ENCODE measurements around the gene MYO3B. TPM values are rescaled to one million over a fixed set of nuclear protein-coding genes. Genes with fewer than 3 reads are reported as not detected.
"Not testable (repeated sequence)": the region's sequence is repeated elsewhere in the genome, so short reads cannot be mapped to it uniquely, and the experiment has no call there.

Gene MYO3B
- total RNA-seq, 2 experiments from 2014 or later, result 0.04 to 0.08 TPM

- peaks cover 7% of the 10 kb centered on the region for H3K36me3 Mint-ChIP-seq
- no peaks in the 10 kb centered on the region for H3K4me1 Mint-ChIP-seq
- H3K27ac Mint-ChIP-seq, result no peak overlapping the region
- H3K27me3 Mint-ChIP-seq, result peaks cover 12% of the 10 kb centered on the region
- H3K9me3 Mint-ChIP-seq, result peaks cover 11% of the 10 kb centered on the region
- DNase-seq, result no peak
- no peak overlapping the region for H3K4me3 Mint-ChIP-seq
Measured at GRCh38 chr2:170449034-170449433, 271.1 kb downstream of the MYO3B start.

DNA sequence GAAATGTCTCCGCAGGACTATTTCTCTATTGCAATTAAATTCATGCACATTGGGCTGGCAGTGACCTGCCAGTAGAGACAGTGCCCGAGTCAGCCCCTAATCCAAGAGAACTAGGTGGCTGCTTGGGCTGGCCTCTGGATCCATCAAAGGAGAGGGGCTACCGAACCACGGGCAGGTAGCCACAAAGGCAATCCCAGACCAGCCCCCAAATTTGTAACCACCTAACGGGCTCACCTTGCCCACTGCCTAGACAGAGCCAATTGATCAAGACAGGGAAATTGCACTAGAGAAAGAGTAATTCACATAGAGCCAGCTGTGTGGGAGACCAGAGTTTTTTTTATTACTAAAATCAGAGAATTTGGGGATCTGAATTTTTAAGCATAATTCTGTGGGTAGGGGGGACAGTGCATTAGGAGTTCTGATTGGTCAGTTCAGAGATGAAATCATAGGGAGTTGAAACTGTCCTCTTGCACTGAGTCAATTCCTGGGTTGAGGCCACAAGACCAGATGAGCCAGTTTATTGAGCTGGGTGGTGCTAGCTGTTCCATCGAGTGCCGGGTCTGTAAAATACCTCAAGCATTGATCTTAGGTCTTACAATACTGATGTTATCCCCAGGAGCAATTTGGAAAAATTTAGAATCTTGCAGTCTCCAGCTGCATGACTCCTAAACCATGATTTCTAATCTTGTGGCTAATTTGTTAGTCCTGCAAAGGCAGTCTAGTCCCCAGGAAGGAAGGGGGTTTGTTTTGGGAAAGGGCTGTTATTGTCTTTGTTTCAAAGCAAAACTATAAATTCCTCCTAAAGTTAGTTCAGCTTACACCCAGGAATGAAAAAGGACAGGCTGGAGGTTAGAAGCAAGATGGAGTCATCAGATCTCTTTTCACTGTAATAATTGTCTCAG lies 276.8 kb downstream of the MYO3B start:
- H3K9me3 Mint-ChIP-seq, result peaks cover 4% of the 10 kb centered on the region
- DNase-seq, result no peak
- peaks cover 3% of the 10 kb centered on the region for H3K36me3 Mint-ChIP-seq
- H3K27ac Mint-ChIP-seq, result no peak overlapping the region
- H3K4me3 Mint-ChIP-seq, result no peak overlapping the region
- H3K27me3 Mint-ChIP-seq, result peaks cover 3% of the 10 kb centered on the region
- H3K4me1 Mint-ChIP-seq, result no peaks in the 10 kb centered on the region

DNA sequence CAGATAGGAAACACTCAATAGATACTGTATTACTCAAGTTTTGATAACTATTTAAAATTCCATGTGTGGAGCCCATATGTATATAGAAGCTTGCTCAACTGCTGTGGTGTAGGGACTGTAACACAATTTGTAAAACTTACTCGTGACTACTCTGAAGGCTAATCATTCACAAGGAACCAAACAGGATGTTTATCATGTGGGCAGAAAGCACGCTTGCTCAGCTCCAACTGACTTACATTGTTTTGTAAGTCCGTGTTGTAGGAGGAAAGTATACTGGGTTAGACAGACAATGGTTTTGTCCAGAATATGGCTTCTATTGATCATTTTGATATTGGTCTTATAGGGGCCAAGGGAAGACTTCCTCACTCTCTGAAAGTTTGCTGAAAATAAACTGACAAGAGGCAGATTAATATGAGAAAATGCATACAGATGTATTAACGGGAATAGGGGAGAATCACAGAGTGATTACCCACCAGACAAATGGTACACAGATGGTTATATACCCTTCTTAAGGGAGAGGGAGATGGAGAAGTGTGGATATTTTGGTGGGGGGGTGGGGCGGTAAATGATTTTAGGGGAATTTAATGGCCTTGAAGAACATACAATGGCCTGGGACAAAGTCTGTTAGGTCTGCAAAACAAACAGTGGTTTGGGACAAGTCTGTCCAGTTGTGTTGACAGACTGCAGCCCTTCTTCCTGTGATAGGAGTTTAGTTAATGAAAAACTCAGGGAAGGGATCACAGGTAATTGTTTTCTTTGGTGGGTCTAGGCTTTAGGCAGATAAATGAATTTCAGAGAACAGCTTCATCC lies 277.9 kb downstream of the MYO3B start:
- peaks cover 2% of the 10 kb centered on the region for H3K36me3 Mint-ChIP-seq
- H3K9me3 Mint-ChIP-seq, result peaks cover 2% of the 10 kb centered on the region
- H3K27me3 Mint-ChIP-seq, result peaks cover 3% of the 10 kb centered on the region
- no peak for DNase-seq
- H3K4me1 Mint-ChIP-seq, result no peaks in the 10 kb centered on the region
- H3K4me3 Mint-ChIP-seq, result no peak overlapping the region
- H3K27ac Mint-ChIP-seq, result no peak overlapping the region

DNA sequence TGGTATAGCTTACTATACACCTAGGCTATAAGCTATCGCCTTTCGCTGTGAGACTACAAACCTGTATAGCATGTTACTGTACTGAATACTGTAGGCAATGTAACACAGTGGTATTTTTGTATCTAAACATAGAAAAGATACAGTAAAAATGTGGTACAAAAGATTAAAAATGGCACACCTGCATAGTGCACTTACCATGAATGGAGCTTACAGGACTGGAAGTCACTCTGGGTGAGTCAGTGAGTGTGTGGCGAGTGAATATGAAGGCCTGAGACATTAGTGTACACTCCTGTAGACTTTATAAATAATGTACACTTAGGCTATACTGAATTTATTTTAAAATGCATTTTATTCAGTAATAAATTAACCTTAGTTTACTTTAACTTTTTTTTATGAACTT lies 279.0 kb downstream of the MYO3B start:
- H3K4me1 Mint-ChIP-seq, result no peaks in the 10 kb centered on the region
- no peaks in the 10 kb centered on the region for H3K9me3 Mint-ChIP-seq
- H3K27ac Mint-ChIP-seq, result no peak overlapping the region
- no peak for DNase-seq
- peaks cover 3% of the 10 kb centered on the region for H3K27me3 Mint-ChIP-seq
- H3K36me3 Mint-ChIP-seq, result no peaks in the 10 kb centered on the region
- H3K4me3 Mint-ChIP-seq, result no peak overlapping the region

GRCh38 chr2:170457742-170458141 lies 279.8 kb downstream of the MYO3B start:
- H3K9me3 Mint-ChIP-seq, result no peaks in the 10 kb centered on the region
- no peak for DNase-seq
- no peak overlapping the region for H3K4me3 Mint-ChIP-seq
- no peaks in the 10 kb centered on the region for H3K36me3 Mint-ChIP-seq
- peaks cover 3% of the 10 kb centered on the region for H3K27me3 Mint-ChIP-seq
- H3K27ac Mint-ChIP-seq, result no peak overlapping the region
- no peaks in the 10 kb centered on the region for H3K4me1 Mint-ChIP-seq

GRCh38 chr2:170461889-170462288 lies 283.9 kb downstream of the MYO3B start:
- Mint-ChIP-seq H3K9me3 (no peaks in the 10 kb centered on the region), H3K27ac (no peak overlapping the region), H3K27me3 (peaks cover 3% of the 10 kb centered on the region), H3K36me3 (no peaks in the 10 kb centered on the region), H3K4me3 (no peak overlapping the region), H3K4me1 (no peaks in the 10 kb centered on the region)
- no peak for DNase-seq

DNA sequence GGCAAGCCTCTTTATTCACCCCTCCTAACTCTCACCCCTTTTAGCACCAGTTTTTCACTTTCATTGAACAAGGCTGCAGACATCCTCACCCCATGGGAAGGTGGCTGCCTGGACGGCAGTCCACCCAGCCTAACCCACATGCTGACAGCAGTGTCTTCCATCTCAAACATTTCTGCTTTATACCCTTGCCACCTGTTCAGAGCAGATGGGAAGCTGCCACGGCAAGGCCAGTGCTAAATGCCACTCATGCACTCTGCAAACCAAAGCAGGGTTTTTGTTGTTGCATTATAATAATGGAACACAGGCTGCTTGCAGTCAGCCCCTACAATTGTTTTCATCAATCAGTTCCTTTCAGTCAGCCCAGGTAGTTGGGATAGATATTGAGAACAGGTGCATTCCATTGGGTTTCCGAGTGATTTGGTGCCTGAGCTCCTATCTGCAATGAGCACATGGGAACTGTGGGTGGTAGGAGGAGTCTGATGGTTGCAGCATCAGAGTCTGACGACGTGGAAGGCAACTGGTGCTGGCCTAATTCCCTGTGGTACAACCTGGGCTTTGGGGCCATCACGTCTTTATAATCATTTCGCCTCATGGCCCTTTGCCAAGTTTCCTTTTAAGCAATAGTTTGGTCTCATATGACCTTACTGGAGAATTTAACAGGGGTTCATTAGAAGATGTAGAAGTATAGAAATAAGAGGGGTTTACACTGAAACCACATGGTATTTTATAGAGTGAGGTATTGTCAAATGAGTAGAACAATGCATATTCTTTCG lies 284.7 kb downstream of the MYO3B start:
- H3K27me3 Mint-ChIP-seq, result peaks cover 3% of the 10 kb centered on the region
- DNase-seq, result no peak
- no peaks in the 10 kb centered on the region for H3K4me1 Mint-ChIP-seq
- no peak overlapping the region for H3K27ac Mint-ChIP-seq
- no peaks in the 10 kb centered on the region for H3K36me3 Mint-ChIP-seq
- no peak overlapping the region for H3K4me3 Mint-ChIP-seq
- no peaks in the 10 kb centered on the region for H3K9me3 Mint-ChIP-seq

DNA sequence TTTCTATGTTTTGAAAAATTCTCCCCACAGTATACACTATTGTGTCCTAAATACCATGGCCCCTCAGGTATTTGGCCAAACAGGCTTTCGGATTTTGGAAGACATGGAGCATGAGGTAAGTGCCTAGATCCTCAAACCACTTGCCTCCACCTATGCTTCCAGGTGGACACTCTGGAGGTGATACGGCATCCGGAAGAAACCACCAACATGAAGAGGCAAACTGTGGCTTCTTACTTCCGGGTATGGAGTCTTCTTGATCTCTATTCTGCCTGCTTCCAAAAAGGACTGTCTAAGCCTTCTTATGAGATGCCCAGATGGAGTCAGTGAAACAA lies 285.2 kb downstream of the MYO3B start:
- H3K27ac Mint-ChIP-seq, result no peak overlapping the region
- DNase-seq, result no peak
- no peaks in the 10 kb centered on the region for H3K9me3 Mint-ChIP-seq
- H3K27me3 Mint-ChIP-seq, result peaks cover 3% of the 10 kb centered on the region
- H3K4me1 Mint-ChIP-seq, result no peaks in the 10 kb centered on the region
- no peak overlapping the region for H3K4me3 Mint-ChIP-seq
- no peaks in the 10 kb centered on the region for H3K36me3 Mint-ChIP-seq

GRCh38 chr2:170464268-170464667 lies 286.3 kb downstream of the MYO3B start:
- Mint-ChIP-seq H3K4me3 (no peak overlapping the region), H3K27ac (no peak overlapping the region), H3K27me3 (no peaks in the 10 kb centered on the region), H3K9me3 (no peaks in the 10 kb centered on the region), H3K36me3 (no peaks in the 10 kb centered on the region), H3K4me1 (no peaks in the 10 kb centered on the region)
- DNase-seq, result no peak

DNA sequence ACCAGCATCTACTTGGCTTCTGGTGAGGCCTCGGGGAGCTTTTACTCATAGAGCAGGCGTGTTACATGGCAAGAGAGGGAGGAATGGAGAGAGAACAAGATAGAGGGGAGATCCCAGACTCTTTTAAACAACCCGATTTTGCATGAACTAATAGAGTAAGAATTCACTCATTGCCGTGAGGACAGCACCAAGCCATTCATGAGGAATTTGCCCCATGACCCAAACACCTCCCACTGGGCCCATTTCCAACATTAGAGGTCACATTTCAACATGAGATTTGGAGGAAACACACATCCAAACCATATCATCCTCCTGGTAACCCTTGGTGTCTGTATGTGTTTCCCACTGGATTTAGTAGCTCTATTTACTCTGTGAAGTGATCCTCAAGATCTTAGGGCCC lies 287.3 kb downstream of the MYO3B start:
- Mint-ChIP-seq H3K27ac (no peak overlapping the region), H3K36me3 (no peaks in the 10 kb centered on the region), H3K9me3 (no peaks in the 10 kb centered on the region), H3K4me3 (no peak overlapping the region), H3K27me3 (no peaks in the 10 kb centered on the region), H3K4me1 (no peaks in the 10 kb centered on the region)
- DNase-seq, result no peak

DNA sequence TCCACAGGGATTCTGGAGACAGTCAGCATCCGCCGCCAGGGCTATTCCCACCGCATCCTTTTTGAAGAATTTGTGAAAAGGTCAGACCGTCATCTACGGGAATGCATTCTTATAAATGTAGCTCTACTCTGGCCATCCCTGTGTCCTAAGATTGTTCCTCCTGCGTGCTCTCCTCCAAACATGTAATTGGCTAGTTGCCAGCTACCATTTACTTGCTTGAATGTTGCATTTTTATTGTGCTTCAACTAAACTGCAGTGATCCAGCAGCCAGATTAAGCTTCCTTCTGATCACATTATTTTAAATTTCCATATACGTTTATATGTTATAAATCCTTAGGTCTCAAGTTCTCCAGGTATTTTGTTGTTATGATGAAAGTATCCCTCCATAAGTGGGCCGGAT lies 288.7 kb downstream of the MYO3B start:
- DNase-seq, result no peak
- Mint-ChIP-seq H3K4me1 (no peaks in the 10 kb centered on the region), H3K27ac (no peak overlapping the region), H3K9me3 (peaks cover 2% of the 10 kb centered on the region), H3K36me3 (no peaks in the 10 kb centered on the region), H3K4me3 (no peak overlapping the region), H3K27me3 (no peaks in the 10 kb centered on the region)

DNA sequence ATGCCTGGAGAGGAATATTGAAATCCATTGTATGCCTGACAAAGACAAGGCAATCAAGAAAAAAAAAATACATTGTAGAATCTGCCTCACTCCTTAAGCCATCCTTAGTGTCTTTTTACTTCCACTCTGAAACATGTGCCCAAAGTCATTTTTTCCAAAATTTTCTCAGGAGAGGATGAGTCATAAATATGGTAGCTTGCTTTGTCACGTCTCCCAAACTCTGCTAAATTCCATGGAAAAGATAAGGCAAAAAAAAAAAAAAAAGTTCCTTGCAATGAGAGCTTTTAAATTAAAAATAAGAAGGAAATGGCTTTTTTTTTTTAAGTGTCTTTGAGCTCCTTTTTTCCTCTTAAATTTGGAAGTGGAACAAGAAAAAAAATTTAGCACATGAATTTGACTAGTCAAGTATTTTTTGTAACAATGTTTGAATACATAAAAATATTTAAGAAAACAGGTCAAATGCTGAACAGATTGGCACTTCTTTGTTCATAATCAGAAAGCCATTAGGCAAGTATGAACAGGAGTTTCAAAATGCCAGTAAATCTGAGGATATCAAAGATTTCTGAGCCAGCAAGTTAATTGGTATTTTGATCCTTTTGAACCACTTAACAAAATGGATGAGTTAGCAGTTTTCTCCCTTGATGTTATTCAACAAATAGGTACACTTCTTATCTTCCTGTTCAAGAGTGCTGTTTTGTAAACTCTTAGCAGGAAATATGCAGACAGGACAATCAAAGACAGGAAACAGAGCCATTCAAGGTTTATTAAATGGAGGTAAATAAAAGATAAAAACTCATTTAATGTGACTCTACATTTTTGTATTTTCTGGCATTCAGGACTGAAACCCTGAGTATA lies 289.8 kb downstream of the MYO3B start:
- no peak overlapping the region for H3K4me3 Mint-ChIP-seq
- H3K4me1 Mint-ChIP-seq, result no peaks in the 10 kb centered on the region
- no peaks in the 10 kb centered on the region for H3K36me3 Mint-ChIP-seq
- DNase-seq, result no peak
- H3K27ac Mint-ChIP-seq, result no peak overlapping the region
- peaks cover 4% of the 10 kb centered on the region for H3K27me3 Mint-ChIP-seq
- peaks cover 2% of the 10 kb centered on the region for H3K9me3 Mint-ChIP-seq

GRCh38 chr2:170468557-170468956 lies 290.6 kb downstream of the MYO3B start:
- no peak for DNase-seq
- Mint-ChIP-seq H3K36me3 (no peaks in the 10 kb centered on the region), H3K27me3 (peaks cover 4% of the 10 kb centered on the region), H3K9me3 (peaks cover 2% of the 10 kb centered on the region), H3K4me3 (no peak overlapping the region), H3K4me1 (no peaks in the 10 kb centered on the region), H3K27ac (no peak overlapping the region)

- H3K9me3 Mint-ChIP-seq, H3K4me1 Mint-ChIP-seq, H3K36me3 Mint-ChIP-seq, H3K4me3 Mint-ChIP-seq, DNase-seq, H3K27ac Mint-ChIP-seq: not testable (repeated sequence)
- peaks cover 11% of the 10 kb centered on the region for H3K27me3 Mint-ChIP-seq
Measured at GRCh38 chr2:170472498-170472897, 294.6 kb downstream of the MYO3B start.

Data from activated naive CD8-positive, alpha-beta T cell treated with anti-CD3 and anti-CD28 coated beads for 36 hours (primary cell).